ENCODE data around the gene NAALADL2.

GRCh38 chr3:175046601-175047000, 187.5 kb downstream of the NAALADL2 start:
- TF ChIP-seq EZH2 (IDR thresholded peaks at IDR 0.05) = no peak
- no peak for TF ChIP-seq POLR2AphosphoS5 (IDR thresholded peaks at IDR 0.05; ENCODE audit: borderline replicate concordance, low read depth, low read length)
